Sciatic nerve (tissue), 2 donors: ENCODE data around the gene RPL38. TPM values are rescaled to one million over a fixed set of nuclear protein-coding genes. Genes with fewer than 3 reads are reported as not detected.

Source experiments
- ATAC-seq: fragments of 200-7000 bp; cut with Tn5 transposase; one replicate; pipeline ENCODE4 v1.9.1; 2020; ENCODE audit warnings: mild to moderate bottlenecking, moderate library complexity
- DNase-seq: peaks from one replicate; pipeline ENCODE4 v3.0.0-alpha.2; 2020; ENCODE audit warnings: low spot score
- intact Hi-C: fragments of 100-400 bp; cut with DNase I; formaldehyde crosslinking; loops from one replicate; pipeline ENCODE4 v1.14.2; 2022
- total RNA-seq: library from RNA; stranded (reverse); fragmentation: NEBNext Ultra II Directional; extraction: Animal tissue kit (Norgen Biotek cat#: 25700); gene quantifications from one replicate; pipeline ENCODE4 v1.2.1, GENCODE V29; 2021
- donor health status: DM: no; HTN: no; CAD: no.
- donor health status: DM: no; HTN: no; CAD: no.

The RPL38 gene
- total RNA-seq, 1 donor from 2014 or later: 796 TPM

GRCh38 chr17:74240618-74241205 lies 37.2 kb downstream of the RPL38 start:
- ATAC-seq: peak; percentile 64
- intact Hi-C loops: no loop called here
- peak; percentile 75 for DNase-seq

- intact Hi-C loops: no loop called here
- DNase-seq (no peak), ATAC-seq (peak; percentile 46)
These were observed 38.0 kb downstream of the RPL38 start for GRCh38 chr17:74241431-74241830.

- no peak for DNase-seq
- ATAC-seq: no peak
- intact Hi-C loops: no loop called here
These were observed 38.4 kb downstream of the RPL38 start for GRCh38 chr17:74241847-74242246.

DNA sequence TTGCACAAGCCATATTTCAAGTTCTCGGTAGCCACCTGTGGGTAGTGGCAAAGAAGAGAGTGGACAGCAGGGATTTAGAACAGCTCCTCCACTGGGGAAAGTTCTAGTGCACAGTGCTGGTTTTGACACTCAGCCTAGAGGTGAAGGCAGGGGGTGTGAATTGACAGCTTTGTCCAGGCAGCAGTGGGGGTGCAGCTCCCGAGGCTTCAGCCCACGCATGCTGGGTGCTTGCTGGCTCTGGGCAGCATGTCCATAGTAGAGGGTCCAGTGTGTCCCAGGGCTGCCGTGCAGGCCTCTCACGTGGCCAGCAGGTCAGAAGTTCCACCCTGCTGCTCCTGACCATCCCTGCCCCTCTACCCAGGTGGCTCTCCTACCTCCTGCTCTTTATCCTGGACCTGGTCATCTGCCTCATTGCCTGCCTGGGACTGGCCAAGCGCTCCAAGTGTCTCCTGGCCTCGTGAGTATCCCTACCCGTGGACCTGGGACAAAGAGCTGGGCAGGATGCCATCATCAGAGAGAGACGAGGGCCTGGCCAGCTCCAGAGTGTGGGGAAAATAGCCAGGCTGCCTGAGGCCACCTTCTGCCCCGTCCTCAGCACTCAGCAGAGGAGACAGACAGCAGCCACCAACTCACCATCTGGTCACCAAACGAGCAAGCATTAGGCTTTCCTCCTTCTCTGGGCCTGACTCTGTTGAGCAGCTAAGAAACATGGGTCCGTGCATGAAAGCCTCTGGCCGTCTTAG lies 39.7 kb downstream of the RPL38 start:
- DNase-seq (no peak), ATAC-seq (no peak)
- intact Hi-C loops: no loop called here

- no peak for DNase-seq
- intact Hi-C loops: no loop called here
- ATAC-seq: no peak
These were observed 40.6 kb downstream of the RPL38 start for GRCh38 chr17:74244128-74244527.

DNA sequence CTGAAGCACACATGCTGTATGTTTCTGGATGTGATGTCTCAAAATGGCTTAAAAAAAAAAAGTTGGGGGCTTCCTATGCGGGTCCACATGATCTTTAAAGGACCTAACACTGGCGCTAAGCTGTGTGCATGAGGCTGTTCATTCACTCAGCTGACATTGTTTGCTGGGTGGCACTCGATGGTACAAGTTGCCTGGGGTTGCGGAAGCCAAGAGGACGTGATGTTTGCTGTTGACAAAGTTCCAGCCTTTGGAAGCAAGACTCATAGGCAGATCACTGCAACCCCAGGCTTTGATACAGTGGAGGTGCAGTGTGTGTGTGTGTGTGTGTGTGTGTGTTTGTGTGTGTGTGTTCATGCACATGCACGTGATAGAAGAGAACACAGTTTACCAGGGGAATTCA lies 41.1 kb downstream of the RPL38 start:
- DNase-seq (no peak), ATAC-seq (no peak)
- intact Hi-C loops: no loop called here

- ATAC-seq (peak; percentile 16), DNase-seq (peak; percentile 71)
- intact Hi-C loops: no loop called here
These were observed 41.8 kb downstream of the RPL38 start for GRCh38 chr17:74245145-74245831.

GRCh38 chr17:74245871-74246270 lies 42.4 kb downstream of the RPL38 start:
- ATAC-seq: peak; percentile 32
- DNase-seq: no peak
- intact Hi-C loops: no loop called here

- no peak for DNase-seq
- no peak for ATAC-seq
- intact Hi-C loops: no loop called here
These were observed 46.3 kb downstream of the RPL38 start for GRCh38 chr17:74249590-74250270.

DNA sequence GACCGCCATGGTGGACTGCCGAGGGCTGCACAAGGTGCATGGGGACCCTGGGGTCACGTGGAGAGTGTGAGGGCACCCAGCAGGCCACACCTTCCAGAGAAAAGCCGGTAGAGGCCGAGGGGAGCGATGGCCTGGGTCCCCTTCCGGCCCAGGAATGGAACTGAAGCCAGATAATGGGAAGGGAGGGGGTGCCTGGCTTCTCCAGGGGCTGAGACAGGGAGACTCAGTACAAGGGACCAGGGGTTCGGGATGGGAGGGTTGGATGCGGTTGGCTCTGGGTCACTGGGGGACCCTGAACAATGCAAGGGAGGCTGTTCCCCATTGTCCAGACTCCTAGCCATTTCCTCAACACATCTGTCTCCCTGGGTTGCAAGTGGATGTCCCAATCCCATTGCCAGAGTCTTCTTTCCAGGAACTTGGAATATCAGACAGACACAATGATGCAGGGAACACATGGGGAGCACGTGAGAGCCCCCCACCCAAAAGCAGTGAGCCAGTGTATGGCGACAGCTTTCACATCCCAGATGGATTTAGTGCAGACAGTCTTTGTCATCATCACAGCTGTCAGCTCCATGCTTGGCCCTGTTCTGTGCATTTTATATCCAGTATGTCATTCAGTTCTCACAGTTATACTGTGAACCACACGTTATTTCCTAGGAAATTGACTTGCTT lies 47.0 kb downstream of the RPL38 start:
- intact Hi-C loops: no loop called here
- no peak for DNase-seq
- ATAC-seq: no peak

DNA sequence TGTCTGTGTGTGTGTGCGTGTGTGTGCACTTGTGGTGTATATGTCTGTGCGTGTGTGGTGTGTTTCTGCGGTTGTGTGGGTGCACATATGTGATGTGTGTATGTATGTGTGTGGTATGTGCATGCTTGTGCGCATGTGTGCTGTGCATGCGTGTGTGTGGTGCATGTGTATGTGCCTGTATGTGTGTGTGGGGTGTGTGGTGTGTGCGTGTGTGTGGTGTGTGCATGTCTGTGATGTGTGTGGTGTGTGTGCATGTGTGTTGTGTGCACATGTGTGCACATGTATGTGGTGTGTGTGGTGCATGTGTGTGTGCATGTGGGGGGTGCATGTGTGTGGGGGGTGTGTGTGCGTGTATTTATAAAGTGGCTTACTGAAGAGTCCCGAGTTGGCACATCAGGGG lies 47.6 kb downstream of the RPL38 start:
- ATAC-seq (no peak), DNase-seq (no peak)
- intact Hi-C loops: no loop called here

DNA sequence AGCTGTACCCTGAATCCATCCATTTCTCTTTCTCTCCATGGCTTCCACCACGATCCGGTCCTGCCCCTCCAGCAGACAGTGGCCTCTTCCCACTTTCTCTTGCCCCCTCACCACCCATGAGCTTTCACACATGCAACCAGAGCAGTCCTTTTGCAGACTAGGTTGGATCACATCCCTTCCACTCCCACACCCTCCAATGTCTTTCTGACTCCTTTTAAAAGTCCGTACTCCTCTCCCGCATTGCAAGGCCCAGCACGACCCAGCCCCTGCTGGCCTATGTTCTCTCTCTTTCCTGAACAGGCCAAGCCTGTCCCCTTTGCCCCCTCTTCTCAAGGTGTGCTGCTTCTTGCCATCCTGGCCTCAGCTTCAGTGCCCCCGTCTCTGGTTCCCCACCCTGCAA lies 48.1 kb downstream of the RPL38 start:
- intact Hi-C loops: no loop called here
- no peak for DNase-seq
- ATAC-seq: no peak

DNA sequence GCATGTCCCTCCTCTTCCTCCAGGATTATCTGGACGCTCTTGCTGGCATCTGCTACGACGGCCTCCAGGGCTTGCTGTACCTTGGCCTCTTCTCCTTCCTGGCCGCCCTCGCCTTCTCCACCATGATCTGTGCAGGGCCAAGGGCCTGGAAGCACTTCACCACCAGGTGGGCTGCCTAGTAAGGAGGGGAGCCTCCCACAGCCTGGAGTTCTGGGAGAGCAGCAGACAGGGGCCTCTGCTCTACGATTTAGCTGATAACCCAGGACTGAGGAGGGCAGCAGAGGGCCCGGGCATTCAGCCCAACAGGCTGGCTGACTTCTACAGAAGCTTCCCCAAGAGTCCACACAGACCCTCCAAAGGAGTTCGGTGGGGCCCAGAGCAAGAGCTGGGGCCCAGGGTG lies 48.7 kb downstream of the RPL38 start:
- ATAC-seq: no peak
- no peak for DNase-seq
- intact Hi-C loops: no loop called here

DNA sequence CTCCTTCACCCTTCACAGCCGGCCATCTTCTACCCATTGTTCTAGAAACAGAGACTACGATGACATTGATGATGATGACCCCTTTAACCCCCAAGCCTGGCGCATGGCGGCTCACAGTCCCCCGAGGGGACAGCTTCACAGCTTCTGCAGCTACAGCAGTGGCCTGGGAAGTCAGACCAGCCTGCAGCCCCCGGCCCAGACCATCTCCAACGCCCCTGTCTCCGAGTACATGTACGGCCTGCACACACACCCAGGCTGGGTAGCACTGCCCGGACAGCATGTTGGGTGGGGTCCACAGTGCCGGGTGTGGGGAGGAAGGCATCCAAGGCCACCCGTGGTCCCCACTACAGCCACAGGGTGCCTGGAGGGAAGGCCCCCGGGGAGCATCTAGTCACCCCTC lies 49.6 kb downstream of the RPL38 start:
- DNase-seq (no peak), ATAC-seq (no peak)
- intact Hi-C loops: no loop called here

GRCh38 chr17:74257311-74257710 lies 53.8 kb downstream of the RPL38 start:
- no peak for ATAC-seq
- intact Hi-C loops: loop anchor here (5.0 kb wide), 1 partner anchor 1645 kb away; no protein-coding TSS in a partner anchor

GRCh38 chr17:74259667-74260524 lies 56.4 kb downstream of the RPL38 start:
- ATAC-seq (no peak), DNase-seq (no peak)
- intact Hi-C loops: loop anchor here (5.0 kb wide), 1 partner anchor 1648 kb away; no protein-coding TSS in a partner anchor

More at GRCh38 chr17:74257311-74257710, 53.8 kb downstream of the RPL38 start:
- DNase-seq: no peak
